HEK293T (cell line): Measurements from ENCODE around the gene TRIM72.

Experiments used
- ARNT ChIP-seq: fragments of 450-650 bp; IDR thresholded peaks from 2 replicates; pipeline ENCODE4 v1.6.1; 2017; ENCODE audit warnings: mild to moderate bottlenecking
- FOXK2 ChIP-seq: fragments of 450-650 bp; IDR thresholded peaks from 2 replicates; pipeline ENCODE4 v1.6.1; 2016; ENCODE audit warnings: mild to moderate bottlenecking
- SP1 ChIP-seq: fragments of 450-650 bp; IDR thresholded peaks from 2 replicates; pipeline ENCODE4 v1.6.1; 2017

GRCh38 chr16:31177136-31177535, 36.8 kb upstream of the TRIM72 start:
- TF ChIP-seq FOXK2 (no peak), SP1 (no peak), ARNT (no peak)
